Cardiac muscle cell (in vitro differentiated cells and primary cell): Measurements from ENCODE around the gene MEI4. TPM values are rescaled to one million over a fixed set of nuclear protein-coding genes. Genes with fewer than 3 reads are reported as not detected.

Source experiments
- DNase-seq, 2 donors: peaks; one replicate each; pipeline versions ENCODE4 v3.0.0 to v3.0.0-alpha.2; 2010 to 2017; ENCODE audit warnings: low read depth in 1 of 2, low spot score in 1 of 2
- H3K27ac ChIP-seq: fragments of 200-600 bp; sonication (generic); 2 replicates; pipeline ENCODE4 v1.5.1; 2016
- H3K27me3 ChIP-seq: fragments of 200-600 bp; sonication (generic); 2 replicates; pipeline ENCODE4 v1.6.0; 2016; ENCODE audit warnings: control low read depth
- H3K36me3 ChIP-seq: fragments of 200-600 bp; sonication (generic); 2 replicates; pipeline ENCODE4 v1.5.1; 2016; ENCODE audit warnings: control low read depth
- H3K4me1 ChIP-seq: fragments of 200-600 bp; sonication (generic); 2 replicates; pipeline ENCODE4 v1.8.1; 2017; ENCODE audit warnings: low read depth, mild to moderate bottlenecking, mixed run types
- H3K4me3 ChIP-seq: fragments of 200-600 bp; sonication (generic); 2 replicates; pipeline ENCODE4 v1.5.1; 2016; ENCODE audit warnings: mild to moderate bottlenecking
- H3K9me3 ChIP-seq: fragments of 200-600 bp; sonication (generic); 2 replicates; pipeline ENCODE4 v1.5.1; 2017; ENCODE audit warnings: low read depth, mild to moderate bottlenecking, control low read depth
- polyA plus RNA-seq: library from polyadenylated mRNA; unstranded; fragments of >200 nt; fragmentation: Nextera tagmentation; extraction: Ambion mirVana; gene quantifications from 2 replicates; pipeline ENCODE4 v1.2.1, GENCODE V29; 2016
- total RNA-seq: library from RNA; depleted of rRNA; stranded (reverse); fragments of >200 nt; gene quantifications from 2 replicates; pipeline ENCODE4 v1.2.3, GENCODE V29; 2016
- TF ChIP-seq, protein P1 (sequence below): IDR thresholded peaks from 2 replicates; pipeline ENCODE4 v1.5.1; 2012; ENCODE audit warnings: low read depth, mild to moderate bottlenecking, low read length

Gene MEI4
- total and polyA plus RNA-seq, 2 experiments from 2014 or later: 0.15 to 0.36 TPM

DNA sequence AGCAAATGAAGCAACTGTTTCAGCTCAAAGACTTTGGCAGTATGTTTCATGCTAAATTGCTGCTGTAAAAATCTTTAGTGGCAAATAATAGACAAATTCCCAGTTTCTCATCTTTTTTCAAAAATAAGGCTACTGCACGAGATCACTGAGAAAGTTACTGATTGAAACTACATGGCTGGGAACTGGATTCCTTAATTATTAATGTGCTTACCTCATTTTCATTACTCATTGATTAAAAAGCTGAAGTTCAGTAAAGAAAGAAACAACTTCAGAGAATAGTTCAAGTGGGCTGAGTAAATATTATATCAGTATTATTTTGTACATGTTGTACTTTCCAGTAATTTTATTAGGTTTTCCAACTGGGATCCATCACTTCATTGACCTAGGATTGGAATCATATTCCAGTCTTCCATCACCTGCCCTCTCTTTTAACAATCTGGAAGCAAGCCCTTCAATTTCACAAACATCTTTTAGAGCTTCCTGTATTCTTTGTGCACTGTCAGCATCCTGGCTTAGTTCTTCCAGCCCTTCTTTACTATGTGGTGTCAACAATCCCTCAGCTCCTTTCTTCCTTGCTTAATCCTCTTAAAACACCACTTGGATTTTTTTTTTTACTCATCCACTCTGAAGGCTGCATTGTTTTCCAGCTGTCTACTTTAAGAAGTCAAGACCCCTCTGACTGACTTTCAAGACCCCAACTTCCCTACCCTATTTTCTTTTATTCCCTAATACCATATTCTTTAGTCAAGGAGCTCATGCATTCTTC lies 4.3 kb downstream of the MEI4 start:
- H3K4me3 ChIP-seq: no peak overlapping the region
- no peaks in the 10 kb centered on the region for H3K9me3 ChIP-seq
- no peak overlapping the region for H3K27ac ChIP-seq
- H3K27me3 ChIP-seq: no peaks in the 10 kb centered on the region
- TF ChIP-seq, protein P1, sequence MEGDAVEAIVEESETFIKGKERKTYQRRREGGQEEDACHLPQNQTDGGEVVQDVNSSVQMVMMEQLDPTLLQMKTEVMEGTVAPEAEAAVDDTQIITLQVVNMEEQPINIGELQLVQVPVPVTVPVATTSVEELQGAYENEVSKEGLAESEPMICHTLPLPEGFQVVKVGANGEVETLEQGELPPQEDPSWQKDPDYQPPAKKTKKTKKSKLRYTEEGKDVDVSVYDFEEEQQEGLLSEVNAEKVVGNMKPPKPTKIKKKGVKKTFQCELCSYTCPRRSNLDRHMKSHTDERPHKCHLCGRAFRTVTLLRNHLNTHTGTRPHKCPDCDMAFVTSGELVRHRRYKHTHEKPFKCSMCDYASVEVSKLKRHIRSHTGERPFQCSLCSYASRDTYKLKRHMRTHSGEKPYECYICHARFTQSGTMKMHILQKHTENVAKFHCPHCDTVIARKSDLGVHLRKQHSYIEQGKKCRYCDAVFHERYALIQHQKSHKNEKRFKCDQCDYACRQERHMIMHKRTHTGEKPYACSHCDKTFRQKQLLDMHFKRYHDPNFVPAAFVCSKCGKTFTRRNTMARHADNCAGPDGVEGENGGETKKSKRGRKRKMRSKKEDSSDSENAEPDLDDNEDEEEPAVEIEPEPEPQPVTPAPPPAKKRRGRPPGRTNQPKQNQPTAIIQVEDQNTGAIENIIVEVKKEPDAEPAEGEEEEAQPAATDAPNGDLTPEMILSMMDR: no peak
- no peaks in the 10 kb centered on the region for H3K4me1 ChIP-seq
- no peak for DNase-seq
- H3K36me3 ChIP-seq: no peaks in the 10 kb centered on the region

DNA sequence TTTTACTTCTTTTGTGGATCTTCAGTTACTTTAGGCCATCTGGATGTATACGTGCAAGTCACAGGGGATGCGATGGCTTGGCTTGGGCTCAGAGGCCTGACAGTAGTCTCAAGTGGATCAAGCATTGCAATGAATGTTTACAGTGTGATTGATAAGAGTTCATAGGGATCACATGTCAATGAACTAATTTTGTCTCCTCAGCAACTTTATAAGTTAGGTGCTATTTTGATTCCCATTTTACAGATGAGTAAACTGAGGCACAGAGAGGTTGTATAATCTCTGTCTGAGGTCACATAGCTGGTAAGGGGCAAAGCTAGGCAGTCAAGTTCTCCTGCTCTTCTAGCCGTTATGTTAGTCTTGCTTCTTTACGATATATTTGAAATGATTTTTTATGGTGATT lies 13.5 kb downstream of the MEI4 start:
- Histone ChIP-seq H3K4me3 (no peak overlapping the region), H3K27ac (no peak overlapping the region), H3K9me3 (no peaks in the 10 kb centered on the region), H3K36me3 (no peaks in the 10 kb centered on the region), H3K4me1 (no peaks in the 10 kb centered on the region), H3K27me3 (no peaks in the 10 kb centered on the region)
- TF ChIP-seq, protein P1: no peak
- no peak for DNase-seq

DNA sequence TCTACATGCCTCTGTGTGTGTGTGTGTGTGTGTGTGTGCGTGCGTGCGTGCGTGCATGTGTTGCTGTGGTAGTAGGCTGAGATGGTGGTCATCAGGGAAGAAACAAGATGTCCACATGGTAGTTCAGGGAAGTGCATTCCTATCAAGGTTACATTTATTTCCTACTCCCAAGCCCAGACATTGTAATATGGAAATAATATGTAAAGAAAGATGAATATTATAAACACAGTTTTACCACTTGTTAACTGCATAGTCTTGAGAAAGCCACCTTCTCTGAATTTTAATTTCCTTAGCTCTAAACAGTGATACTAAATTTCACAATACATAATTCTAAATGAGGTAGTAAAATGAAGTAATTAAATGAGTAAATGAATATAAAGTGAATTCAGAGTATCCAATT lies 14.0 kb downstream of the MEI4 start:
- no peaks in the 10 kb centered on the region for H3K9me3 ChIP-seq
- H3K4me1 ChIP-seq: no peaks in the 10 kb centered on the region
- TF ChIP-seq, protein P1: no peak
- H3K4me3 ChIP-seq: no peak overlapping the region
- no peaks in the 10 kb centered on the region for H3K27me3 ChIP-seq
- DNase-seq: no peak
- H3K36me3 ChIP-seq: no peaks in the 10 kb centered on the region
- H3K27ac ChIP-seq: no peak overlapping the region

DNA sequence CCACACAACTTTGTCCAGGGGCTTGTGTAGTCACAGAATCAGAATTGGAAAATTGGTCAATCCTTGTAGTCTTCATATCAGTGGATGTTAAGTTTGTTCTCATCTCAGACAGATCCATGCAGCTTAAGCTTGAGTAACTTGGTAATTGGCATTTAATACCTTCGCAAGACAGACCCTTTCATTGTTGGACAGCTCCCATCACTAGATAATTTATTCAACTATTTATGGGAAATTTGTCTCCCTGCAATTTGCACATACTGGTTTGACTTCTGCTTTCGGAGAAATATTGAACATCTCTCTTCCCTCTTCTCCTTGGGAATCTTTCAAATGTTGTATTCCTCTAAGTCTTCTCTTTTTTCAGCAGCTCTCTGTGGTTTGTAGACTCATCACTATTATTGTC lies 17.1 kb downstream of the MEI4 start:
- Histone ChIP-seq H3K4me3 (no peak overlapping the region), H3K27me3 (no peaks in the 10 kb centered on the region), H3K9me3 (no peaks in the 10 kb centered on the region), H3K36me3 (no peaks in the 10 kb centered on the region), H3K4me1 (no peaks in the 10 kb centered on the region), H3K27ac (no peak overlapping the region)
- DNase-seq: no peak
- TF ChIP-seq, protein P1: no peak

DNA sequence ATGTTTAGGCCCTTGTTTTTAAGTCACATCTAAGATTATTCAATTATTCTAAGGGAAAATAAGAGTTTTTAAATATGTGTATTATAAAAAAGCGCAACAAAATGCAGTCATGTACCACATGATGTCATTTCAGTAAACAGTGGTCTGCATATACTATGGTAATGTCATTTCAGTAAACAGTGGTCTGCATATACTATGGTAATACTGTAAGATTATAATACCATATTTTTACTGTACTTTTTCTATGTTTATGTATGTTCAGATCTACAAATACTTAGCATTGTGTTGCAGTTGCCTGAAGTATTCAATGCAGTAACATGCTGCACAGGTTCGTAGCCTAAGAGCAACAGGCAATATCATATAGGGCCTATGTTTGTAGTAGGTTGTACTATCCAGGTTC lies 21.4 kb downstream of the MEI4 start:
- Histone ChIP-seq H3K4me3 (no peak overlapping the region), H3K27ac (no peak overlapping the region), H3K36me3 (no peaks in the 10 kb centered on the region), H3K4me1 (no peaks in the 10 kb centered on the region), H3K27me3 (no peaks in the 10 kb centered on the region), H3K9me3 (no peaks in the 10 kb centered on the region)
- TF ChIP-seq, protein P1: no peak
- no peak for DNase-seq
